K562 treated with DMSO at 1 percent for 4 hours (cell line): ENCODE data around the gene PRSS23. TPM values are rescaled to one million over a fixed set of nuclear protein-coding genes. Genes with fewer than 3 reads are reported as not detected.

ENCODE experiments used
- total RNA-seq: library from RNA; unstranded; fragments of 300-600 nt; gene quantifications from 2 replicates; pipeline ENCODE4 v1.2.3, GENCODE V29; 2022; ENCODE audit not compliant: insufficient read depth

PRSS23 gene
- 0.40 TPM in 1 of 2 replicates, not detected in the other for total RNA-seq

GRCh38 chr11:86800076-86800959, at the start of gene PRSS23:
Gene PRSS23, plus strand, starts transcription at chr11:86800542. Its CDS starts 7,102 bp downstream, at chr11:86807644.

Other genes starting within 250 kb of the PRSS23 start
- not detected in 2 replicates for gene ME3, start 127.9 kb upstream of the PRSS23 start, total RNA-seq
- gene FZD4, start 154.9 kb downstream of the PRSS23 start, total RNA-seq: 5.1 and 8.4 TPM in 2 replicates
- 21.0 and 29.6 TPM in 2 replicates for gene TMEM135, start 237.4 kb downstream of the PRSS23 start, total RNA-seq